Activated T-cell treated with anti-CD3 and anti-CD28 coated beads, Interleukin-2, amount 50 U/mL, for 24 hours (primary cell): ENCODE measurements around the gene FBXO21.
"Not testable (repeated sequence)": the region's sequence is repeated elsewhere in the genome, so short reads cannot be mapped to it uniquely, and the experiment has no call there.

ENCODE experiments used
- DNase-seq: peaks from one replicate; pipeline ENCODE4 v3.0.0-alpha.2; 2020
- H3K27ac Mint-ChIP-seq: 2 replicates; pipeline ENCODE4 v1.8.0; 2020; ENCODE audit warnings: mild to moderate bottlenecking, mixed read lengths
- H3K27me3 Mint-ChIP-seq: 2 replicates; pipeline ENCODE4 v1.8.0; 2020; ENCODE audit warnings: mixed read lengths
- H3K36me3 Mint-ChIP-seq: 2 replicates; pipeline ENCODE4 v1.8.0; 2020; ENCODE audit warnings: low read depth, mixed read lengths
- H3K4me1 Mint-ChIP-seq: 2 replicates; pipeline ENCODE4 v1.8.0; 2020; ENCODE audit warnings: low read depth, mixed read lengths
- H3K4me3 Mint-ChIP-seq: 2 replicates; pipeline ENCODE4 v1.8.0; 2020; ENCODE audit warnings: mild to moderate bottlenecking, moderate library complexity, mixed read lengths
- H3K9me3 Mint-ChIP-seq: 2 replicates; pipeline ENCODE4 v1.8.0; 2020; ENCODE audit warnings: mixed read lengths

FBXO21 gene

GRCh38 chr12:117124421-117125271 is 65.6 kb downstream of the FBXO21 start:
- Mint-ChIP-seq H3K27me3 (no peaks in the 10 kb centered on the region), H3K9me3 (peaks cover 8% of the 10 kb centered on the region), H3K27ac (peak overlapping the region; percentile 65), H3K36me3 (no peaks in the 10 kb centered on the region), H3K4me1 (peaks cover 14% of the 10 kb centered on the region), H3K4me3 (no peak overlapping the region)
- DNase-seq: no peak

- H3K4me3 Mint-ChIP-seq: no peak overlapping the region
- DNase-seq: no peak
- no peaks in the 10 kb centered on the region for H3K27me3 Mint-ChIP-seq
- no peak overlapping the region for H3K27ac Mint-ChIP-seq
- peaks cover 14% of the 10 kb centered on the region for H3K4me1 Mint-ChIP-seq
- no peaks in the 10 kb centered on the region for H3K9me3 Mint-ChIP-seq
- no peaks in the 10 kb centered on the region for H3K36me3 Mint-ChIP-seq
Measured at GRCh38 chr12:117121441-117121840, 68.8 kb downstream of the FBXO21 start.

- H3K27ac Mint-ChIP-seq: no peak overlapping the region
- H3K4me3 Mint-ChIP-seq: no peak overlapping the region
- no peak for DNase-seq
- H3K4me1 Mint-ChIP-seq: peaks cover 13% of the 10 kb centered on the region
- H3K36me3 Mint-ChIP-seq: no peaks in the 10 kb centered on the region
- no peaks in the 10 kb centered on the region for H3K27me3 Mint-ChIP-seq
- no peaks in the 10 kb centered on the region for H3K9me3 Mint-ChIP-seq
Measured at GRCh38 chr12:117120787-117121186, 69.5 kb downstream of the FBXO21 start.

GRCh38 chr12:117119592-117120198 is 70.6 kb downstream of the FBXO21 start:
- Mint-ChIP-seq H3K9me3 (no peaks in the 10 kb centered on the region), H3K27ac (no peak overlapping the region), H3K27me3 (no peaks in the 10 kb centered on the region), H3K4me1 (peaks cover 3% of the 10 kb centered on the region), H3K4me3 (no peak overlapping the region), H3K36me3 (no peaks in the 10 kb centered on the region)
- peak; percentile 49 for DNase-seq

GRCh38 chr12:117118838-117119591 is 71.3 kb downstream of the FBXO21 start:
- no peak for DNase-seq
- Mint-ChIP-seq H3K27me3 (no peaks in the 10 kb centered on the region), H3K4me3 (no peak overlapping the region), H3K27ac (no peak overlapping the region), H3K4me1 (no peaks in the 10 kb centered on the region), H3K9me3 (no peaks in the 10 kb centered on the region), H3K36me3 (no peaks in the 10 kb centered on the region)

GRCh38 chr12:117114784-117115183 is 75.5 kb downstream of the FBXO21 start:
- no peaks in the 10 kb centered on the region for H3K4me1 Mint-ChIP-seq
- no peaks in the 10 kb centered on the region for H3K27me3 Mint-ChIP-seq
- DNase-seq: no peak
- no peak overlapping the region for H3K4me3 Mint-ChIP-seq
- H3K27ac Mint-ChIP-seq: no peak overlapping the region
- H3K36me3 Mint-ChIP-seq: no peaks in the 10 kb centered on the region
- H3K9me3 Mint-ChIP-seq: no peaks in the 10 kb centered on the region

GRCh38 chr12:117113231-117113630 is 77.0 kb downstream of the FBXO21 start:
- H3K4me1 Mint-ChIP-seq: no peaks in the 10 kb centered on the region
- no peak overlapping the region for H3K27ac Mint-ChIP-seq
- H3K4me3 Mint-ChIP-seq: no peak overlapping the region
- H3K27me3 Mint-ChIP-seq: no peaks in the 10 kb centered on the region
- H3K9me3 Mint-ChIP-seq: no peaks in the 10 kb centered on the region
- DNase-seq: no peak
- no peaks in the 10 kb centered on the region for H3K36me3 Mint-ChIP-seq

GRCh38 chr12:117111821-117112595 is 78.3 kb downstream of the FBXO21 start:
- no peaks in the 10 kb centered on the region for H3K36me3 Mint-ChIP-seq
- no peaks in the 10 kb centered on the region for H3K27me3 Mint-ChIP-seq
- no peak for DNase-seq

GRCh38 chr12:117111386-117111785 is 78.9 kb downstream of the FBXO21 start:
- Mint-ChIP-seq H3K9me3 (no peaks in the 10 kb centered on the region), H3K27me3 (no peaks in the 10 kb centered on the region), H3K4me1 (peaks cover 1% of the 10 kb centered on the region), H3K27ac (no peak overlapping the region), H3K36me3 (no peaks in the 10 kb centered on the region), H3K4me3 (no peak overlapping the region)
- DNase-seq: no peak

More at GRCh38 chr12:117111821-117112595, 78.3 kb downstream of the FBXO21 start:
- Mint-ChIP-seq H3K4me1 (no peaks in the 10 kb centered on the region), H3K9me3 (no peaks in the 10 kb centered on the region), H3K27ac (no peak overlapping the region), H3K4me3 (no peak overlapping the region)

GRCh38 chr12:117109943-117110635 is 80.2 kb downstream of the FBXO21 start:
- Mint-ChIP-seq H3K9me3 (no peaks in the 10 kb centered on the region), H3K4me1 (peaks cover 13% of the 10 kb centered on the region), H3K27me3 (no peaks in the 10 kb centered on the region), H3K36me3 (no peaks in the 10 kb centered on the region), H3K27ac (no peak overlapping the region), H3K4me3 (no peak overlapping the region)
- DNase-seq: no peak

GRCh38 chr12:117105902-117106301 is 84.4 kb downstream of the FBXO21 start:
- Mint-ChIP-seq H3K27me3 (peaks cover under 1% of the 10 kb centered on the region), H3K9me3 (no peaks in the 10 kb centered on the region), H3K36me3 (no peaks in the 10 kb centered on the region), H3K4me1 (peaks cover 13% of the 10 kb centered on the region), H3K27ac (peak overlapping the region; percentile 70), H3K4me3 (no peak overlapping the region)
- DNase-seq: no peak

GRCh38 chr12:117104003-117104402 is 86.3 kb downstream of the FBXO21 start:
- not testable (repeated sequence) for H3K4me3 Mint-ChIP-seq, H3K36me3 Mint-ChIP-seq, H3K9me3 Mint-ChIP-seq, DNase-seq, H3K27ac Mint-ChIP-seq
- peaks cover 23% of the 10 kb centered on the region for H3K4me1 Mint-ChIP-seq
- H3K27me3 Mint-ChIP-seq: peaks cover 11% of the 10 kb centered on the region

- Mint-ChIP-seq H3K4me3 (no peak overlapping the region), H3K27ac (no peak overlapping the region), H3K9me3 (no peaks in the 10 kb centered on the region), H3K36me3 (no peaks in the 10 kb centered on the region), H3K4me1 (peaks cover 26% of the 10 kb centered on the region), H3K27me3 (peaks cover 14% of the 10 kb centered on the region)
- no peak for DNase-seq
Measured at GRCh38 chr12:117102800-117103181, 87.5 kb downstream of the FBXO21 start.
